AG04449 (cell line): ENCODE results near the gene ASXL3.

Source experiments
- CTCF ChIA-PET: fragments of 350-600 bp; formaldehyde crosslinking; extraction: SDS; loops from one replicate; lab custom pipeline; 2021; ENCODE audit warnings: antibody characterized with exemption; lab: Yijun Ruan, JAX
- POLR2A ChIA-PET: fragments of 400-600, 350-600 bp; formaldehyde crosslinking; extraction: SDS; loops from one replicate; lab custom pipeline; 2020; ENCODE audit warnings: antibody characterized with exemption, inconsistent platforms; lab: Yijun Ruan, JAX
- DNase-seq: peaks from one replicate; pipeline ENCODE4 v3.0.0-alpha.2; 2010; ENCODE audit warnings: low read depth, low spot score
- H3K4me3 ChIP-seq: 2 replicates; pipeline ENCODE4 v1.5.1; 2011; ENCODE audit warnings: low read depth, mild to moderate bottlenecking, control low read depth, low read length
- TF ChIP-seq, protein P1 (sequence below): IDR thresholded peaks from one replicate; pipeline ENCODE4 v1.5.1; 2011; ENCODE audit warnings: mild to moderate bottlenecking, moderate library complexity, low read length, control low read depth, inconsistent platforms; ENCODE audit not compliant: insufficient read depth; ENCODE audit errors: missing control alignments

Gene ASXL3

GRCh38 chr18:33556846-33557245 is 21.2 kb upstream of the ASXL3 start:
- POLR2A ChIA-PET, result no interaction called here
- no peak overlapping the region for H3K4me3 ChIP-seq
- DNase-seq, result no peak
- TF ChIP-seq, protein P1, sequence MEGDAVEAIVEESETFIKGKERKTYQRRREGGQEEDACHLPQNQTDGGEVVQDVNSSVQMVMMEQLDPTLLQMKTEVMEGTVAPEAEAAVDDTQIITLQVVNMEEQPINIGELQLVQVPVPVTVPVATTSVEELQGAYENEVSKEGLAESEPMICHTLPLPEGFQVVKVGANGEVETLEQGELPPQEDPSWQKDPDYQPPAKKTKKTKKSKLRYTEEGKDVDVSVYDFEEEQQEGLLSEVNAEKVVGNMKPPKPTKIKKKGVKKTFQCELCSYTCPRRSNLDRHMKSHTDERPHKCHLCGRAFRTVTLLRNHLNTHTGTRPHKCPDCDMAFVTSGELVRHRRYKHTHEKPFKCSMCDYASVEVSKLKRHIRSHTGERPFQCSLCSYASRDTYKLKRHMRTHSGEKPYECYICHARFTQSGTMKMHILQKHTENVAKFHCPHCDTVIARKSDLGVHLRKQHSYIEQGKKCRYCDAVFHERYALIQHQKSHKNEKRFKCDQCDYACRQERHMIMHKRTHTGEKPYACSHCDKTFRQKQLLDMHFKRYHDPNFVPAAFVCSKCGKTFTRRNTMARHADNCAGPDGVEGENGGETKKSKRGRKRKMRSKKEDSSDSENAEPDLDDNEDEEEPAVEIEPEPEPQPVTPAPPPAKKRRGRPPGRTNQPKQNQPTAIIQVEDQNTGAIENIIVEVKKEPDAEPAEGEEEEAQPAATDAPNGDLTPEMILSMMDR, result no peak
- CTCF ChIA-PET, result no interaction called here

DNA sequence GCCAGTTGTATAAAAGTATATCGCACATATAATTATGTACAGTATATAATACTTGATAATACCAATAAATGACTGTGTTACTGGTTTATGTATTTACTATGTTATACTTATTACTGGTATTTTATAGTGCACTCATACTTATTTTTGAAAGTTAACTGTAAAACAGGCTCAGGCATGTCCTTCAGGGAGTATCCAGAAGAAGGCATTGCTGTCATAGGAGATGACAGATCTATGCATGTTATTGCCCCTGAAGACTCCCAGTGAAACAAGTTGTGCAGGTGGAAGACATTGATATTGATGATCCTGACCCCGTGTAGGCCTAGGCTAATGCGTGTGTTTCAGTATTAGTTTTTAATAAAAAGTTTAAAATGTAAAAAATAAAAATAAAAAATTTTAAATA is 20.3 kb upstream of the ASXL3 start:
- ChIA-PET POLR2A (no interaction called here), CTCF (no interaction called here)
- TF ChIP-seq, protein P1, result no peak
- DNase-seq, result no peak
- H3K4me3 ChIP-seq, result no peak overlapping the region

DNA sequence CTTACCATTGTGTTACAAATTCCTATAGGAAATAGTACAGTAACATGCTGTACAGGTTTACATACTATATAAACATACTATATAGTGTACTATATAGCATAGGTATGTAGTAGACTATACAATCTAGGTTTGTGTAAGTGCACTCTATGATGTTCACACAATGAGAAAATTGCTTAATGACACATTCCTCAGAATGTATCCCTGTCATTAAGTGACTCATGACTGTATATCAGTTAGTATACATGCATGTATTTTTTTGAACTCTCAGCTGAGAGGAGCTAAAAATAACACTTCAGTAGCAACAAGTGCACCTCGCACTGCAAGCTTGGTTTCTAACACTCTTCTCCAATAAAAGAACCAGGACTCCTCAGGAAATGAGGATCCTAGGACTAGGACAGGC is 19.5 kb upstream of the ASXL3 start:
- TF ChIP-seq, protein P1, result no peak
- ChIA-PET POLR2A (no interaction called here), CTCF (no interaction called here)
- no peak overlapping the region for H3K4me3 ChIP-seq
- DNase-seq, result no peak

- DNase-seq, result no peak
- CTCF ChIA-PET, result no interaction called here
These were observed 17.2 kb upstream of the ASXL3 start for GRCh38 chr18:33560686-33561370.

GRCh38 chr18:33562741-33563140 is 15.3 kb upstream of the ASXL3 start:
- TF ChIP-seq, protein P1, result no peak
- no peak overlapping the region for H3K4me3 ChIP-seq
- ChIA-PET POLR2A (no interaction called here), CTCF (no interaction called here)
- DNase-seq, result no peak

More at GRCh38 chr18:33560686-33561370, 17.2 kb upstream of the ASXL3 start:
- TF ChIP-seq, protein P1, result no peak
- POLR2A ChIA-PET, result no interaction called here
- H3K4me3 ChIP-seq, result no peak overlapping the region

GRCh38 chr18:33567705-33568104 is 10.3 kb upstream of the ASXL3 start:
- TF ChIP-seq, protein P1, result no peak
- H3K4me3 ChIP-seq, result no peak overlapping the region
- DNase-seq, result no peak
- ChIA-PET CTCF (no interaction called here), POLR2A (no interaction called here)
